OCI-LY3 (cell line): ENCODE measurements around the gene MAFB.

ENCODE experiments used
- H2AFZ ChIP-seq: fragments of 200-600, 300-600 bp; shearing (Covaris generic); 2 replicates; pipeline ENCODE4 v1.6.0; 2014; ENCODE audit warnings: antibody characterized with exemption, low read depth, low read length
- H3K27ac ChIP-seq: fragments of 200-600, 300-600 bp; sonication (generic); 2 replicates; pipeline ENCODE4 v1.5.1; 2014; ENCODE audit warnings: mild to moderate bottlenecking, low read length, moderate library complexity, mixed read lengths
- H3K27me3 ChIP-seq: fragments of 200-600, 300-600 bp; sonication (generic); 2 replicates; pipeline ENCODE4 v1.6.1; 2014; ENCODE audit warnings: low read depth, low read length, mixed read lengths
- H3K36me3 ChIP-seq: fragments of 200-600, 300-600 bp; sonication (generic); replicated peaks from 2 replicates; pipeline ENCODE3; 2014; ENCODE audit warnings: low read depth, low read length, mixed read lengths
- H3K4me1 ChIP-seq: fragments of 300-600, 200-600 bp; sonication (generic); 2 replicates; pipeline ENCODE4 v1.6.1; 2014; ENCODE audit warnings: low read length, mixed read lengths
- H3K4me2 ChIP-seq: fragments of 200-600, 300-600 bp; sonication (generic); 2 replicates; pipeline ENCODE4 v1.6.1; 2014; ENCODE audit warnings: low read length, mixed read lengths
- H3K4me3 ChIP-seq: fragments of 300-600, 200-600 bp; sonication (generic); 2 replicates; pipeline ENCODE4 v1.5.1; 2014; ENCODE audit warnings: antibody characterized with exemption, mild to moderate bottlenecking, low read length, moderate library complexity
- H3K79me2 ChIP-seq: fragments of 300-600, 200-600 bp; shearing (Covaris generic); 2 replicates; pipeline ENCODE4 v1.6.1; 2014; ENCODE audit warnings: mild to moderate bottlenecking, low read length, mixed read lengths
- H3K9ac ChIP-seq: fragments of 300-600, 200-600 bp; shearing (Covaris generic); 2 replicates; pipeline ENCODE4 v1.6.0; 2014; ENCODE audit warnings: mild to moderate bottlenecking, low read length, moderate library complexity
- H3K9me3 ChIP-seq: fragments of 200-600, 300-600 bp; shearing (Covaris generic); 2 replicates; pipeline ENCODE4 v1.6.1; 2014; ENCODE audit warnings: low read length, mixed read lengths; ENCODE audit not compliant: insufficient read depth
- H4K20me1 ChIP-seq: fragments of 200-600, 300-600 bp; sonication (generic); 2 replicates; pipeline ENCODE4 v1.6.1; 2016; ENCODE audit warnings: low read length, mixed read lengths; ENCODE audit not compliant: insufficient read depth
- EZH2phosphoT487 ChIP-seq: fragments of 200-600 bp; shearing (Covaris generic); IDR thresholded peaks from 2 replicates; pipeline ENCODE4 v1.6.1; 2018; ENCODE audit warnings: antibody characterized with exemption, mixed run types, low read depth
- TF ChIP-seq, protein P1 (sequence below): fragments of 200-600, 300-600 bp; sonication (generic); IDR thresholded peaks from 2 replicates; pipeline ENCODE4 v1.5.1; 2014; ENCODE audit warnings: antibody characterized with exemption, low read length, low read depth

MAFB gene

DNA sequence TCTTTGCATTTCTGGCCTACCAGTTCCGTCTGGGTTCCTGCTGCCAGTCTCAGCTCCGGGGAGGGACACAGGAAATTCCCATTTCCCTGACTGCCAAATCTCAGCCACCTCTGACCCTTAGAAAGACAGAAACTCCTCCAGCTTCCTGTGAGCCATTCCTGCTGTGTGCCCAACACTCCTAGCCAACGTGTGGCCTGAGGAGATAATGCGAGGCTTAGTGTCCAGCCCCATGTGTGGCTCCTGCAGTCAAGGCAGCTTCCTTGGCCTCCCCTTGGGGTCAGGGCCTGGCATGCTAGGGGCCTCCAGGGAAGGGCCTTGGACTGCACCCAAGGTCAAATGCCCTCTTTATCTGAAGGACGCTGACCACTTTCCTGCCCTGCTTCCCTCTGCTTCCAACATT lies 45.1 kb downstream of the MAFB start:
- Histone ChIP-seq H3K9me3 (no peaks in the 10 kb centered on the region), H3K27ac (no peak overlapping the region), H3K4me3 (no peak overlapping the region), H4K20me1 (no peaks in the 10 kb centered on the region), H3K36me3 (no peaks in the 10 kb centered on the region), H3K27me3 (peaks cover 13% of the 10 kb centered on the region; the same call in 1 of the 2 replicates), H3K4me2 (no peak overlapping the region), H3K9ac (no peak overlapping the region), H3K79me2 (no peaks in the 10 kb centered on the region), H2AFZ (no peak overlapping the region), H3K4me1 (no peaks in the 10 kb centered on the region)
- TF ChIP-seq, protein P1, sequence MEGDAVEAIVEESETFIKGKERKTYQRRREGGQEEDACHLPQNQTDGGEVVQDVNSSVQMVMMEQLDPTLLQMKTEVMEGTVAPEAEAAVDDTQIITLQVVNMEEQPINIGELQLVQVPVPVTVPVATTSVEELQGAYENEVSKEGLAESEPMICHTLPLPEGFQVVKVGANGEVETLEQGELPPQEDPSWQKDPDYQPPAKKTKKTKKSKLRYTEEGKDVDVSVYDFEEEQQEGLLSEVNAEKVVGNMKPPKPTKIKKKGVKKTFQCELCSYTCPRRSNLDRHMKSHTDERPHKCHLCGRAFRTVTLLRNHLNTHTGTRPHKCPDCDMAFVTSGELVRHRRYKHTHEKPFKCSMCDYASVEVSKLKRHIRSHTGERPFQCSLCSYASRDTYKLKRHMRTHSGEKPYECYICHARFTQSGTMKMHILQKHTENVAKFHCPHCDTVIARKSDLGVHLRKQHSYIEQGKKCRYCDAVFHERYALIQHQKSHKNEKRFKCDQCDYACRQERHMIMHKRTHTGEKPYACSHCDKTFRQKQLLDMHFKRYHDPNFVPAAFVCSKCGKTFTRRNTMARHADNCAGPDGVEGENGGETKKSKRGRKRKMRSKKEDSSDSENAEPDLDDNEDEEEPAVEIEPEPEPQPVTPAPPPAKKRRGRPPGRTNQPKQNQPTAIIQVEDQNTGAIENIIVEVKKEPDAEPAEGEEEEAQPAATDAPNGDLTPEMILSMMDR = no peak
- no peak for TF ChIP-seq EZH2phosphoT487

DNA sequence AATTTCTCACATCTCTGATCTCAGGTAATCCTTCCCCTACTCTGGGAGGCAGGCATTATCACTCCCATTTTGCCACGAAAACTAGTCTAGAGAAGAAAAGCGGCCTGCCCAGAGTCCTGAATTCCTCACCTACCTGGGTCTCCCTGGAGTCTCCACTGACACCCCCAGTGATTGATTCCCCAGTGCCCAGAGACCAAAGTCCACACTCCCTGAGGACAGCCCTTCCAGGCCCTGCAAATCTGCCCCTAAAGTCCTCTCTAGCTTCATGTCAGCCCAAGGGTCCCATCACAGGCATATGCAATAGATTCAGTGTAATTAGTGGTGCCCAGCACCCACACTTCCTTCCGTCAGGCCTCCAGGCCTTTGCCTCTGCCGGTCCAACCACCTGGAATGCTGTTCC lies 47.2 kb downstream of the MAFB start:
- TF ChIP-seq, protein P1 = no peak
- no peak for TF ChIP-seq EZH2phosphoT487

DNA sequence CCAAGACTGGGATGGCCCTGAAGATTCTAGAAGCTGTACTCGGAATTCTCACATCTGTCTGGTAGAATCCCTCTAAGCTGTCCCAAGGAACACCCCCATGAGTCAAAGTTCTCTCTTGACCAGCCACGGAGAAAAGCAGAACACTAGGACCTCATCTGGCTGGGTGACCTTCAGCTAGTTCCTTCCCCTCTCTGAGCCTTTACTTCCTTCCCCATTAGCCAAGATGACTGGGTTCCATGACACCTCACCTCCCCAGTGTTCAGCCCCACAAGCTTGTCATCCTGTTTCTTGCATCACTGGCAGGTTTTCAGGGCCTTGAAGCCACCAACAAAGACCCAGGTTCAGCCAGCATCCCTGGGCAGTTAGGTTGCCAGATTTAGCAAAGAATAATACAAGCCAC lies 47.8 kb downstream of the MAFB start:
- no peak for TF ChIP-seq EZH2phosphoT487
- H3K79me2 ChIP-seq = no peaks in the 10 kb centered on the region

More for the DNA sequence above, 47.2 kb downstream of the MAFB start:
- H2AFZ ChIP-seq = no peak overlapping the region
- H3K27me3 ChIP-seq = peaks cover 13% of the 10 kb centered on the region; the same call in 1 of the 2 replicates
- H4K20me1 ChIP-seq = no peaks in the 10 kb centered on the region
- H3K4me2 ChIP-seq = no peak overlapping the region
- H3K9ac ChIP-seq = no peak overlapping the region
- H3K4me1 ChIP-seq = no peaks in the 10 kb centered on the region
- no peak overlapping the region for H3K27ac ChIP-seq
- H3K4me3 ChIP-seq = no peak overlapping the region
- no peaks in the 10 kb centered on the region for H3K79me2 ChIP-seq
- no peaks in the 10 kb centered on the region for H3K36me3 ChIP-seq
- no peaks in the 10 kb centered on the region for H3K9me3 ChIP-seq

DNA sequence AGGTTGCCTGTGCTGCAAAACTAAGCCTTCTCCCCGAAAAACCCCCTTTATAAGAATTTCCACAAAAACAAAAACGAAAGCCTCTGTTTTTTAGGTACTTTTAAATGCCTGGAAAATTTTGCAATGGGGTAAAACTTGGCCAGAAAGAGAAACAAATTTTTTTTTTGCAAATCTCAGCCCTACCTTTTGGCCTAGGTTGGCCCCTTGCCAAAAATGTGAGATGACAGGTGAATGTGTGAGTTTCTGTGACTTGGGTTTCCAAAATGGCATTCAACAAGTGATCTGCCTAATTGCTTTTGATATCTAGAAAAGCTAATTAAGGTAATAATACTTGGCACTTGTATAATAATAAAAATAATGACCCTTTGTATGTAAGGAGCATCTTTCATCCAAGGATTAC lies 48.4 kb downstream of the MAFB start:
- Histone ChIP-seq H3K79me2 (no peaks in the 10 kb centered on the region), H3K27me3 (peaks cover 13% of the 10 kb centered on the region), H3K4me2 (no peak overlapping the region), H2AFZ (no peak overlapping the region), H3K4me1 (no peaks in the 10 kb centered on the region), H3K4me3 (no peak overlapping the region), H3K9me3 (no peaks in the 10 kb centered on the region), H3K27ac (no peak overlapping the region), H3K36me3 (no peaks in the 10 kb centered on the region), H3K9ac (no peak overlapping the region), H4K20me1 (no peaks in the 10 kb centered on the region)
- no peak for TF ChIP-seq EZH2phosphoT487
- TF ChIP-seq, protein P1 = no peak

More for the DNA sequence above, 47.8 kb downstream of the MAFB start:
- Histone ChIP-seq H3K4me1 (no peaks in the 10 kb centered on the region), H3K9me3 (no peaks in the 10 kb centered on the region), H3K4me2 (no peak overlapping the region), H3K9ac (no peak overlapping the region), H4K20me1 (no peaks in the 10 kb centered on the region), H3K27ac (no peak overlapping the region), H2AFZ (no peak overlapping the region), H3K36me3 (no peaks in the 10 kb centered on the region), H3K27me3 (peaks cover 13% of the 10 kb centered on the region; the same call in 1 of the 2 replicates), H3K4me3 (no peak overlapping the region)
